Osteocyte (in vitro differentiated cells): Measurements from ENCODE around the gene MPDZ. TPM values are rescaled to one million over a fixed set of nuclear protein-coding genes. Genes with fewer than 3 reads are reported as not detected.

Experiments used
- DNase-seq: peaks from one replicate; pipeline ENCODE4 v3.0.0; 2021; ENCODE audit warnings: mixed read lengths; ENCODE audit not compliant: unreplicated experiment; ENCODE audit errors: extremely low spot score
- H3K27ac Mint-ChIP-seq: one replicate; pipeline ENCODE4 v1.8.0; 2021; ENCODE audit warnings: mild to moderate bottlenecking, mixed read lengths; ENCODE audit not compliant: unreplicated experiment
- H3K27me3 Mint-ChIP-seq: one replicate; pipeline ENCODE4 v1.8.0; 2021; ENCODE audit warnings: mixed read lengths; ENCODE audit not compliant: unreplicated experiment
- H3K36me3 Mint-ChIP-seq: one replicate; pipeline ENCODE4 v1.8.0; 2021; ENCODE audit warnings: mixed read lengths; ENCODE audit not compliant: unreplicated experiment
- H3K4me1 Mint-ChIP-seq: one replicate; pipeline ENCODE4 v1.8.0; 2021; ENCODE audit warnings: mixed read lengths; ENCODE audit not compliant: unreplicated experiment
- H3K4me3 Mint-ChIP-seq: one replicate; pipeline ENCODE4 v1.8.0; 2021; ENCODE audit warnings: mild to moderate bottlenecking, moderate library complexity, mixed read lengths; ENCODE audit not compliant: unreplicated experiment
- H3K9me3 Mint-ChIP-seq: one replicate; pipeline ENCODE4 v1.8.0; 2021; ENCODE audit warnings: mixed read lengths; ENCODE audit not compliant: unreplicated experiment
- total RNA-seq: library from RNA; stranded (reverse); gene quantifications from 2 replicates; pipeline ENCODE4 v1.2.1, GENCODE V29; 2021
- TF ChIP-seq, protein P1 (sequence below): fragments of 200-600 bp; sonication (generic); IDR thresholded peaks from 2 replicates; pipeline ENCODE4 v1.5.0; 2021; ENCODE audit warnings: antibody characterized with exemption, mild to moderate bottlenecking, moderate library complexity

Gene MPDZ
- total RNA-seq, 1 donor from 2014 or later, result 51.9 TPM

DNA sequence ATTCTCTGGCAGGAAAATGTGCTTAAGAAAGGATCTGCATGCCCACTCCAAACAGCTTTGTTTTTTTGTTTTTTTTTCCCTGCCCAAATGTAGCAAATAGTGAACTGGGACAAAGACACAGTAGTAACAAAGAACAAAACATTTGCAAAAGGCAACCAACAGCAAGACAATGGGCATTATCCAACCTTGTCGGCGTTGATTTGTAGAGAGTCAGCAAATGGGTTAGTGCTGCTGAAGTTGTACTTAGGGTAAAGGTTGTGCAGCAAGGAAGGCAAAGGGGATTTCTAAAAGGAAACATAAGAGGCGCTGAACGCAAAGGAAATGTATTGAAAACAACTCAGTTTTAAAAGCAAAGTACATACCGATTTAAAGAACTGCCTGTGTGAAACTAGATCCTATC lies 136.2 kb downstream of the MPDZ start:
- peaks cover 24% of the 10 kb centered on the region for H3K36me3 Mint-ChIP-seq
- no peaks in the 10 kb centered on the region for H3K9me3 Mint-ChIP-seq
- H3K27me3 Mint-ChIP-seq, result no peaks in the 10 kb centered on the region
- no peak overlapping the region for H3K4me3 Mint-ChIP-seq
- DNase-seq, result no peak
- TF ChIP-seq, protein P1, sequence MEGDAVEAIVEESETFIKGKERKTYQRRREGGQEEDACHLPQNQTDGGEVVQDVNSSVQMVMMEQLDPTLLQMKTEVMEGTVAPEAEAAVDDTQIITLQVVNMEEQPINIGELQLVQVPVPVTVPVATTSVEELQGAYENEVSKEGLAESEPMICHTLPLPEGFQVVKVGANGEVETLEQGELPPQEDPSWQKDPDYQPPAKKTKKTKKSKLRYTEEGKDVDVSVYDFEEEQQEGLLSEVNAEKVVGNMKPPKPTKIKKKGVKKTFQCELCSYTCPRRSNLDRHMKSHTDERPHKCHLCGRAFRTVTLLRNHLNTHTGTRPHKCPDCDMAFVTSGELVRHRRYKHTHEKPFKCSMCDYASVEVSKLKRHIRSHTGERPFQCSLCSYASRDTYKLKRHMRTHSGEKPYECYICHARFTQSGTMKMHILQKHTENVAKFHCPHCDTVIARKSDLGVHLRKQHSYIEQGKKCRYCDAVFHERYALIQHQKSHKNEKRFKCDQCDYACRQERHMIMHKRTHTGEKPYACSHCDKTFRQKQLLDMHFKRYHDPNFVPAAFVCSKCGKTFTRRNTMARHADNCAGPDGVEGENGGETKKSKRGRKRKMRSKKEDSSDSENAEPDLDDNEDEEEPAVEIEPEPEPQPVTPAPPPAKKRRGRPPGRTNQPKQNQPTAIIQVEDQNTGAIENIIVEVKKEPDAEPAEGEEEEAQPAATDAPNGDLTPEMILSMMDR, result no peak
- no peak overlapping the region for H3K27ac Mint-ChIP-seq
- H3K4me1 Mint-ChIP-seq, result peaks cover 43% of the 10 kb centered on the region

DNA sequence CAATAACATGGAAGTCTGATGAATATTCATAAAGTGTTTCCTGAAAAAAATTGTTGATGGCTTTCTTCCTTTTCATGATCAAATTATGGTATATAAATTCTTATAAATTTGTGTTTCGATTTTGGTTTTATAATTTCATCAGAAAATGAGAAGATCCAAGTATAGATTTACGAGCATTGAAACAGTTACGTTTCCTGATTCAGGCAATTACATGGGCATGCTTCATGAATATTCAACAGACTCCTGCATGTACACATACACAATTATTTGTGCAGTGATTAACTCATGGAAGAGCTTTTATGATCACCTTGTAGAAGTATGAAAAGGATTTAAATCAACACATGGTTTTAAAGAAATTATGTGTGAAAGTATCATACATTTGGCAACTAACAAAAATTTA lies 136.7 kb downstream of the MPDZ start:
- Mint-ChIP-seq H3K4me1 (peaks cover 46% of the 10 kb centered on the region), H3K4me3 (no peak overlapping the region), H3K27ac (no peak overlapping the region), H3K9me3 (no peaks in the 10 kb centered on the region), H3K27me3 (no peaks in the 10 kb centered on the region), H3K36me3 (peaks cover 27% of the 10 kb centered on the region)
- no peak for DNase-seq
- TF ChIP-seq, protein P1, result no peak

DNA sequence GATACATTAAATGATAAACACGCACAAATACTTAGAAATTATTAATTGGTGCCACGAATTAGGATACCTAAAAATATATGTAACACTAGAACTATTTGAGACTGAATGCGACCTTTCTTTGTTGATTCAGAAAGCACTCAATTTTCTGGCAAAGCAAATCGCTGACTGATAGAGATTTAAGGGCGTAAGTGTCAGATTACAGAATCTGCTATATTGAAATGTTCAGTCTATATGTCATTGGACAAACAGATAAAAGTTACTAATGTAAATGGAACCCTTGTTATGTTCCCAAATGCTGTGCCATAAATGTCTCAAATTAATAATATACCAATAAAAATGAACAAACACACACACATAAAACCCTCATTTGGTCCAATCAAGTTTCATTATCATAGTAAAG lies 137.9 kb downstream of the MPDZ start:
- DNase-seq, result no peak
- peak overlapping the region; percentile 54 for H3K27ac Mint-ChIP-seq
- TF ChIP-seq, protein P1, result no peak
- no peak overlapping the region for H3K4me3 Mint-ChIP-seq
- H3K27me3 Mint-ChIP-seq, result no peaks in the 10 kb centered on the region
- peaks cover 46% of the 10 kb centered on the region for H3K4me1 Mint-ChIP-seq
- peaks cover 15% of the 10 kb centered on the region for H3K36me3 Mint-ChIP-seq
- no peaks in the 10 kb centered on the region for H3K9me3 Mint-ChIP-seq

DNA sequence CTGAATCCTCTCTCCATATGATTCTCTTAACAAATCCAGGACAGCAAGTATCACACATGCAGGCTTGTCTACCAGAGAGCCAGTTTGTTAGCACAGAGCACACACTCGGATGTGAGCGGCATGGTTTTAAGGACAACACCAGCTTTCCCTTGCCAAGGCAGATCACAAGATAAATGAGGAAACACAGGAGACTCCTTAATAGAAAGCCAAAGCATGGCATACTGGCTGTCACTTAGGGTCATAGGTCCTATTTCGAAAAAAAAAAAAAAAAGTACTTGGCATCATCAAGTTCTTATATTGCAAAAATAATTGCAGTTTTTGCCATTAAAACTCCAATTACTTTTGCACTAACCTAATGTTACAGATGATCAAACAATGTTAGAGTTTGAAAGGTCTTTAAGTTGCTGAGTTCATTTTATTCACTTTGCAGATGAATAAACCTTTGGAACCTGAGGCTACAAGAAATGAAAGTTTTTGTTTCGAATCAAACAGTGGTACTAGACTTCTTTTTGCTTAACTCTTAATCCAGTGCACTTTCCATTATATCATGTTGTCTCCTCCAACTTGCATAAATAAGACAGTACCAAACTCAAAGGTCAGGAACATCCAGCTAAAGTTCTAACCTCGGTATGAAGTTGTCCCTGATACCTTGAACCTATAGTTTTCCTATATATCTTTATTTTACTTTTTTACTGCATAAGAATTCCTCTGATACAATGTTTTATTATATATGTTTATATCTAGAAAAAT lies 138.5 kb downstream of the MPDZ start:
- peaks cover 13% of the 10 kb centered on the region for H3K36me3 Mint-ChIP-seq
- DNase-seq, result no peak
- no peaks in the 10 kb centered on the region for H3K27me3 Mint-ChIP-seq
- H3K4me3 Mint-ChIP-seq, result peak overlapping the region; percentile 40
- H3K27ac Mint-ChIP-seq, result peak overlapping the region; percentile 80
- no peaks in the 10 kb centered on the region for H3K9me3 Mint-ChIP-seq
- TF ChIP-seq, protein P1, result no peak
- H3K4me1 Mint-ChIP-seq, result peaks cover 46% of the 10 kb centered on the region

DNA sequence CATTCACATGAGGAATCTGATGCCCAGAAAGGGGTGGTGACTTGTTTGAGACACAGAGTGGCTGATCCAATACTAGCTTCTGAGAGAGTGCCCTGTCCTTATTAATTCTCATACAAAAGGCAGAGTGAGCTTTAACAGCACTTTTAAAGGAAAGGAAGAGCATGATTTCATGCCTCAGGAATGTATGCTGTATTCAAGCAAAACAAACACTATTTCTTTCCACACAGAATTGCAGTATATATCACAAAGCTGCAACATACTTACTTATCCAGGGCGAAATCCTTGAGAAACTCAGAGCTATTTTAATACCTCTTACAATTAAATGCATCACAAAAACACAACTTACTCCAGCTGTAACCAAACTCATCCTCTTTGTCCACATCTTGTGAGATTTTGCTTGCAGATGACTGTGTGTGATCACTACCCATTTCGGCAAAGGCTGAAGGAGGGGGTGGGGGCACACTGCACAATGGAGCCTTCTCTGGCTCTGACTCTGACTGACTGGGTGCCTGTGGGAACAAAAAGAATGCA lies 139.8 kb downstream of the MPDZ start:
- TF ChIP-seq, protein P1, result no peak
- no peaks in the 10 kb centered on the region for H3K27me3 Mint-ChIP-seq
- peak overlapping the region; percentile 90 for H3K27ac Mint-ChIP-seq
- no peak for DNase-seq
- no peaks in the 10 kb centered on the region for H3K9me3 Mint-ChIP-seq
- peaks cover 46% of the 10 kb centered on the region for H3K4me1 Mint-ChIP-seq
- H3K36me3 Mint-ChIP-seq, result peaks cover 25% of the 10 kb centered on the region
- peak overlapping the region; percentile 51 for H3K4me3 Mint-ChIP-seq
